HAP-1 (cell line): Measurements from ENCODE around the gene MYO18B.

Source experiments
- DNase-seq, 2 experiments: peaks; one replicate each; pipeline ENCODE4 v3.0.0-alpha.2; 2016 to 2020; ENCODE audit warnings: low spot score in 2 of 2
- H3K27me3 ChIP-seq: fragments of 250-450 bp; sonication (Bioruptor Pico); 2 replicates; pipeline ENCODE4 v1.5.1; 2020; ENCODE audit warnings: low read depth, mild to moderate bottlenecking, moderate library complexity
- H3K36me3 ChIP-seq: fragments of 250-450 bp; sonication (Bioruptor Pico); replicated peaks from 2 replicates; pipeline ENCODE4 v1.5.1; 2020; ENCODE audit warnings: mild to moderate bottlenecking
- H3K4me1 ChIP-seq: fragments of 250-450 bp; sonication (Bioruptor Pico); 2 replicates; pipeline ENCODE4 v1.5.1; 2020; ENCODE audit warnings: mild to moderate bottlenecking
- H3K4me3 ChIP-seq: fragments of 250-450 bp; sonication (Bioruptor Pico); 2 replicates; pipeline ENCODE4 v1.5.1; 2020; ENCODE audit warnings: mild to moderate bottlenecking, moderate library complexity
- H3K9me3 ChIP-seq: fragments of 250-450 bp; sonication (Bioruptor Pico); 2 replicates; pipeline ENCODE4 v1.5.1; 2020; ENCODE audit warnings: mild to moderate bottlenecking, moderate library complexity
- in situ Hi-C: fragments of 300-500 bp; cut with MboI; formaldehyde crosslinking; loops from 3 replicates; pipeline ENCODE4 v1.14.3; 2020; ENCODE audit warnings: low sequenced_read_pairs, inconsistent platforms, mixed read lengths

Gene MYO18B

GRCh38 chr22:25779890-25780289 lies 37.9 kb downstream of the MYO18B start:
- DNase-seq: no peak
- H3K4me3 ChIP-seq: no peak overlapping the region
- in situ Hi-C loops: loop anchor here (25.0 kb wide), 1 partner anchor 557 kb away; no protein-coding TSS in a partner anchor
- no peaks in the 10 kb centered on the region for H3K9me3 ChIP-seq
- no peaks in the 10 kb centered on the region for H3K36me3 ChIP-seq
- no peaks in the 10 kb centered on the region for H3K27me3 ChIP-seq
- H3K4me1 ChIP-seq: peaks cover 5% of the 10 kb centered on the region

DNA sequence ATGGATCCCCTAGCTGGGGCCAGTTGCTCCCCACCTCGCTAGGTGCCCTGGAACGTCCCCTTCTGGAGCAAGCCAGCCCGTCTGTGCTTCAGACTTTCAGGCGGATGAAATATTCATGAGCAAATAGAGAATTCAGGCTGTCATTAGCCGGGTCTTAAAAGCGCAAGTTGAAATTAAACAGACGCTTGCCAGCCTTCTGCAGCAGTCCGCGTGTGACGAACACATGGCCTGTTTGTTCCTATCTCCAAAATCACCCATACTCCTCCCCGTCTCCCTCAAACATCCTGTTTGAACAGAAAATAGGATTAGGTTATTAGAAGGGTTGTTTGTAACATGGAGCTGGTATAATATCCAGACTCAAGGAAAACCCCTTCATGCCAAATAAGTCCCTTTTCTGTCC lies 38.7 kb downstream of the MYO18B start:
- Histone ChIP-seq H3K4me3 (no peak overlapping the region), H3K9me3 (no peaks in the 10 kb centered on the region), H3K27me3 (no peaks in the 10 kb centered on the region), H3K4me1 (peaks cover 5% of the 10 kb centered on the region), H3K36me3 (no peaks in the 10 kb centered on the region)
- DNase-seq: no peak
- in situ Hi-C loops: loop anchor here (25.0 kb wide), 1 partner anchor 557 kb away; no protein-coding TSS in a partner anchor

DNA sequence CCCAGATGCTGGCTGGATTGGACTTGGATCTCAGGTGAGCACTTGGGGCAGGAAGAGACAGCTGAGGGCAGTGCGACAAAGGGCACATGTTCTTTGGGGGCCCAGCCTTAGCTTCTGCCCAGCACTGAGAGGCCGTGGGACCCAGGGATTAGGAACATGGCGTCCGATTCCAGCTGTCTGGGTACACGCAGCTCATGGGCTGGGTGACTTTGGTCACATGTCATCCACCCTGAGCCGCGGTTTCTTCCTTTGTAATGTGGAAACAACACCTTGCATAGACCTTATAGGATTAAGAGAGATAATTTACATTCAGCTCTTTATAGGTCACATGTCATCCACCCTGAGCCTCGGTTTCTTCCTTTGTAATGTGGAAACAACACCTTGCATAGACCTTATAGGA lies 39.8 kb downstream of the MYO18B start:
- Histone ChIP-seq H3K9me3 (no peaks in the 10 kb centered on the region), H3K4me3 (no peak overlapping the region), H3K4me1 (peaks cover 5% of the 10 kb centered on the region), H3K27me3 (no peaks in the 10 kb centered on the region), H3K36me3 (no peaks in the 10 kb centered on the region)
- in situ Hi-C loops: loop anchor here (25.0 kb wide), 1 partner anchor 556 kb away; no protein-coding TSS in a partner anchor
- peak; percentile 18 to 62 for DNase-seq

GRCh38 chr22:25782831-25783230 lies 40.8 kb downstream of the MYO18B start:
- Histone ChIP-seq H3K4me1 (peaks cover 5% of the 10 kb centered on the region), H3K9me3 (no peaks in the 10 kb centered on the region), H3K36me3 (no peaks in the 10 kb centered on the region), H3K27me3 (no peaks in the 10 kb centered on the region), H3K4me3 (no peak overlapping the region)
- in situ Hi-C loops: loop anchor here (25.0 kb wide), 1 partner anchor 554 kb away; no protein-coding TSS in a partner anchor
- DNase-seq: no peak

DNA sequence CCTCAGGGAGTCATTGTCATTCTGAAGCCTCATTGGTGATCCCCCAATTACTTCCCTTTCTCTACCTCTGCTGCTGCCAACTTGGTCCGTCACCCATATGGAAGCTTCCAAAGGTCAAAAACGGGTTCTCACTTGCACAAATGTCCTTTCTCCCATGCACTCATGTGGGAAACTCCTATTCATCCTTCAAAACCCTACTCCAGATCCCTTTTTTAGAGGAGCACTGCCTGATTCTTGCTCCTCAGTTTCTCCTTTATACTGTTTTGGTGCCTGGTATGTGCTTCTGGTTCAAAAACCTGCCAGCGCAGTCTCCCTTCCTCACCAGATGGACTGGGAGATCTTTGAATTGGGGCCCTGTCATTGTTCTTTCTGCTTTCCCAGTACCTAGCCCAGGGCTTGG lies 41.9 kb downstream of the MYO18B start:
- no peak for DNase-seq
- peaks cover 5% of the 10 kb centered on the region for H3K4me1 ChIP-seq
- H3K9me3 ChIP-seq: no peaks in the 10 kb centered on the region
- peaks cover 4% of the 10 kb centered on the region; the same call in 1 of the 2 replicates for H3K27me3 ChIP-seq
- no peaks in the 10 kb centered on the region for H3K36me3 ChIP-seq
- H3K4me3 ChIP-seq: no peak overlapping the region
- in situ Hi-C loops: loop anchor here (25.0 kb wide), 1 partner anchor 553 kb away; no protein-coding TSS in a partner anchor

- no peak overlapping the region for H3K4me3 ChIP-seq
- H3K27me3 ChIP-seq: peaks cover 9% of the 10 kb centered on the region
- DNase-seq: no peak
- in situ Hi-C loops: loop anchor here (25.0 kb wide), 1 partner anchor 551 kb away; no protein-coding TSS in a partner anchor
- H3K4me1 ChIP-seq: peaks cover 5% of the 10 kb centered on the region
- no peaks in the 10 kb centered on the region for H3K9me3 ChIP-seq
- no peaks in the 10 kb centered on the region for H3K36me3 ChIP-seq
These were observed 44.2 kb downstream of the MYO18B start for GRCh38 chr22:25786165-25786564.

DNA sequence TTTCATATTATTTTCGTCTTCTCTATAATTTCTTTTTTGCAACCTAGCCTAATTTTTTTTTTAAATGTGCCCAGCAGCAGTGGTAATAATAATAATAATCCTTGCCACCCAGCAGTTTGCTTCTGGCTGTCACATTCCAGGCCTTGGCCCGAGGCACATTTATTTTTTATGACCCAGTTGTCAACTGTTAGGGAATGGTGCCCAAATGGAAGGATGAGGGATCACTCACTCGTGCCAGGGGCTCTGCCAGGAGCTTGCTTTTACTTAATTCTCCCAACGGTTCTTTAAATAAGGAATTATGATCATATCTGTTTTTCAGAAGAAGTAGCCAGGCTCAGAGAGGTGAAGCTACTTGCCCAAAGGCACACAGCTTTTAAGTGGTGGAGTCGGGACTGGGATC lies 49.6 kb downstream of the MYO18B start:
- no peaks in the 10 kb centered on the region for H3K4me1 ChIP-seq
- H3K27me3 ChIP-seq: peaks cover 19% of the 10 kb centered on the region
- no peak overlapping the region for H3K4me3 ChIP-seq
- in situ Hi-C loops: loop anchor here (25.0 kb wide), 1 partner anchor 546 kb away; no protein-coding TSS in a partner anchor
- H3K36me3 ChIP-seq: no peaks in the 10 kb centered on the region
- no peaks in the 10 kb centered on the region for H3K9me3 ChIP-seq
- no peak for DNase-seq

DNA sequence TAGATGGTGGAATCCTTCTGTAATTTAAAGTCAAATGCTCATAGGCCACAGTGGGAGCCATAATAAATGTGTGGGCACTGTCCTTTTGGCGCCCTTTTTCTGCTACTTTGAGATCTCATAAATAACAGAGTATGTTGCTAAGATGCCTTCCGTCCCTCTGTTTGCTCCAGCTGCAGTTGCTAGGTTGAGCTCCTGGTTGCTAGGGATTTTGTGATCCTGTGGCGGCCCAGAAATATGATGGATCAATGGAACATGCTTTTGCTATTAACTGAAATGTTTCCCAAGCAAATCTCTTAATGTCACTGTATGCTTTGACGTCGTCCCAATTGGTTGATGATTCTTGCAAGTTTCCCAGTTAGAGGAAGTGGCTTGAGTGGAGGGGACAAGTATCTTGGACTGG lies 53.5 kb downstream of the MYO18B start:
- H3K4me3 ChIP-seq: no peak overlapping the region
- no peak for DNase-seq

GRCh38 chr22:25797498-25798290 lies 55.7 kb downstream of the MYO18B start:
- Histone ChIP-seq H3K4me3 (no peak overlapping the region), H3K36me3 (no peaks in the 10 kb centered on the region), H3K4me1 (no peaks in the 10 kb centered on the region), H3K27me3 (peaks cover 5% of the 10 kb centered on the region; the same call in 1 of the 2 replicates), H3K9me3 (no peaks in the 10 kb centered on the region)
- DNase-seq: no peak
- in situ Hi-C loops: loop anchor here (25.0 kb wide), 1 partner anchor 540 kb away; no protein-coding TSS in a partner anchor

More for the DNA sequence above, 53.5 kb downstream of the MYO18B start:
- peaks cover 14% of the 10 kb centered on the region for H3K27me3 ChIP-seq
- H3K36me3 ChIP-seq: no peaks in the 10 kb centered on the region
- in situ Hi-C loops: loop anchor here (25.0 kb wide), 1 partner anchor 542 kb away; no protein-coding TSS in a partner anchor
- H3K9me3 ChIP-seq: no peaks in the 10 kb centered on the region
- no peaks in the 10 kb centered on the region for H3K4me1 ChIP-seq

- DNase-seq: no peak
- Histone ChIP-seq H3K9me3 (no peaks in the 10 kb centered on the region), H3K4me1 (no peaks in the 10 kb centered on the region), H3K27me3 (peaks cover 3% of the 10 kb centered on the region; the same call in 1 of the 2 replicates), H3K36me3 (no peaks in the 10 kb centered on the region), H3K4me3 (no peak overlapping the region)
- in situ Hi-C loops: no loop called here
These were observed 58.8 kb downstream of the MYO18B start for GRCh38 chr22:25800766-25801165.

DNA sequence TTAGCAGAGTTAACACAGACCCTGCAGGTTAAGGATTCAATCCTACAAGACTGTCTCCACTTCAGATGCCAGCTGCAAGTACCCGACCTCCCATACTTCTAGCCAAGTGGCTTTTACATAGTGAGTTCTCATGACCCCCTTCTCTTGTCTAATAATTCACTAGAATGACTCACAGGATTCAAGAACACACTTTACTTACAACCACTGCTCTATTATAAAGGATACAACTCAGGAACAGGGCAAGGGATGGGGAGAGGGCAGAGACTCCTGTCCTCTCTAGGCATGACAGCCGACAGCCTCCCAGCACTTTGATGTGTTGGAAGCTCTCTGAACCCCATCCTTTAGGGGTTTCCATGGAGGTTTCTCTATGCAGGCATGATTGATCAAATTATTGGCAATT lies 60.0 kb downstream of the MYO18B start:
- no peak overlapping the region for H3K4me3 ChIP-seq
- in situ Hi-C loops: no loop called here
- H3K9me3 ChIP-seq: no peaks in the 10 kb centered on the region
- DNase-seq: no peak
- H3K27me3 ChIP-seq: peaks cover 3% of the 10 kb centered on the region; the same call in 1 of the 2 replicates
- H3K36me3 ChIP-seq: no peaks in the 10 kb centered on the region
- H3K4me1 ChIP-seq: no peaks in the 10 kb centered on the region

DNA sequence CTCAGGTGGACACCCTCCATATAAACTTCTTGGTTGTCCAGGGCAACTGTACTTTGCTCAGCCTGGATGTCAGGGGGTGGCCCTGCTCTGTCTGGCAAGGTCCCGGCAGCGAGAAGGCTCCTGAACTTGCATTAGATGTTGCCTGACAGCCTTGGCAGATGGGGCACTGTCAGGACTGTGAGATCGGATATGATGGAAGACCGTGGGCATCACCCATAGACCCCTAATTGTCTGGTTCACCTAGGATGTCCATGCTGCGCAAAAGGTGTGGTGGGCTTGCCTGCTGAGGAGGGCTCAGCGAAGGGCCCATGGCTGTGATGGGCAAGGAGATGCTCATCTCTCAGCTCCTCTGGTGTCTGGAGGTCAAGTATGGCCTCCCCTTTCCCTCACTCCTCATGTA lies 62.7 kb downstream of the MYO18B start:
- Histone ChIP-seq H3K9me3 (no peaks in the 10 kb centered on the region), H3K36me3 (no peaks in the 10 kb centered on the region), H3K4me1 (no peaks in the 10 kb centered on the region), H3K4me3 (no peak overlapping the region), H3K27me3 (no peaks in the 10 kb centered on the region)
- in situ Hi-C loops: no loop called here
- no peak for DNase-seq

GRCh38 chr22:25806579-25806978 lies 64.6 kb downstream of the MYO18B start:
- H3K4me1 ChIP-seq: no peaks in the 10 kb centered on the region
- no peak for DNase-seq
- H3K9me3 ChIP-seq: no peaks in the 10 kb centered on the region
- in situ Hi-C loops: no loop called here
- no peaks in the 10 kb centered on the region for H3K27me3 ChIP-seq
- no peak overlapping the region for H3K4me3 ChIP-seq
- no peaks in the 10 kb centered on the region for H3K36me3 ChIP-seq

DNA sequence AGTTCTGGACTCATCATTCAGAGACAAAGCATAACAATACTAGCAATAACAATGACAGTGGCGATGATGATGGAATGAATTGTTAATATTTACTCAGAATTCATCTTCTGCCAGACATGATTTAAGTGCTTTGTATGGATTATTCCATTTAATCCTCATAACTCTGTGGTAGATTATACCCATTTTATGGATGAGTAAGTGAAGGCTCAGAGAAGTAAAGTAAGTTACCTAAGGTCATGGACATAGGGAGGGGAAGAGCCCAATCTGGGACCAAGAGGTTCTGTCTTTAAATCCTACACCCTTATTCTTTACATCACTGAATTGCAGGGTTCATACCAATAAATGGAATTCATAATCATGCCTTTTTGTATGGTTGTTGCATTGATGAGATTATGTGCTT lies 72.7 kb downstream of the MYO18B start:
- in situ Hi-C loops: no loop called here
- Histone ChIP-seq H3K27me3 (0 out of 2 replicates have a peak, but pooled peaks cover 2% of the 10 kb centered on the region), H3K36me3 (no peaks in the 10 kb centered on the region), H3K4me3 (no peak overlapping the region), H3K4me1 (no peaks in the 10 kb centered on the region), H3K9me3 (no peaks in the 10 kb centered on the region)
- DNase-seq: no peak
